ENCODE measurements around the gene SRP9.
"Not testable (repeated sequence)": the region's sequence is repeated elsewhere in the genome, so short reads cannot be mapped to it uniquely, and the experiment has no call there.

The SRP9 gene

DNA sequence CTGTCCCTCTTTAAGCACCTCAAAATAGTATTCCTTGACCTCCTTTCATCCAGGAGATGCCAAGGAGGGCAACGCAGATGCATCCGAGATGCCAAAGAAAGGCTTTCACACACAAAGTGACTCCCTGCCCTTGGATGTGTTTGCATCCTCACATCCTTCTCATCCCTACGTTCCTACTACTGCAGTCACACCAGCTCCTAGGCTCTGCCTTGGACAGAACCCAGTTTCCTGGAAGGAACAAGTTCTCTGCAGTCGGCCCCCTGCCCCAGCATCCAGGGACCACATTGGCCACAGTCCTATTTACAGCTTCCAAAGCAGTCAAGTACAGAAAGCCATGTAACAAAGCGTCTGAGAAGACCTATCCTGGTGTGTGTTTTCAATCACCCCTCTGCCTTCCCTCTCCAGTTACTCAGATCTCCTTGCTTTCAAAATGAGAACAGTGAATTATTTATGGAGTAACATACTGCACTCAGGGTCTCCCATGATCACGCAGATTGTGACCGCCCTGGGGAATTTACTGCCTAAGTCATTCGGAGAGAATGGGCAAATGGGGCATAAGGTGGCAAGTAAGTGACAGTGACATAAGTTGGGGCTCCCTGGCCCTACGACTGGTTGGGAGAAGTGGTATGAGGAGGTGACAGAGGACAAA lies 21.8 kb upstream of the SRP9 start:
- DNase-seq (ENCODE audit: low spot score): no peak

DNA sequence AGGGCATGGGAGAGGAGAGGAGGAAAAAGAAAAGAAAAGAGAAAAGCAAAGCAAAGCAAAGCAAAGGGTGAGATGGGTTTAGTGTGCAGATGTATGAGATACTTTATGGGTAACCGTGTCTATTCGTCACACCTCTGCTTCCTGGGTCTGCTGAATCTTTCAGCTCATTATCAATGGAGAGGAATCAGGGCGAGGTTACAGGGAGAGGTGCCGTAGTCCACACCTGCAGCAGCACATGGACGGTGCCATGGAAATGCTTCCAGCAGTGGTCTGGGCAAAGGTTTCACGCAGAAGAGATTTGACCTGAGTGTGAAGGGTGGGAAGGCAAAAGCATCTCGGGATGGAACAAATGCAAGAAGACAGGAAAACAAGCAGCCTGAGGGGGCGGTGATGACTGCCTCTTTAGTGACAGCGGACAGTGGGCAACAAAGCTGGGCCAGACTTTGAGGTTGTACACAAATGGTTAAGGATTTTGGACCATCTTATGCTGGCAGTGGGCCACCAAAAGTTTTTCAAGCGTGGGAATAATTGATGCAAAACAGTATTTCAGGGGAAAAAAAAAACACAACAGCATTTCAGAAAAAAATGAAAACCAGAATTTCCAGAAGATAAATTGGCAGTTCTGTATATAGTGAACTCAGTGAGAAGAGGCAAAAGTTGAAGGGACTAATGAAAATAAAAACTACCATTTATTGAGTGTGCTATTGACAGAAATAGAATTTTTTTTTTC lies 19.5 kb upstream of the SRP9 start:
- no peak for DNase-seq (ENCODE audit: low spot score)

DNA sequence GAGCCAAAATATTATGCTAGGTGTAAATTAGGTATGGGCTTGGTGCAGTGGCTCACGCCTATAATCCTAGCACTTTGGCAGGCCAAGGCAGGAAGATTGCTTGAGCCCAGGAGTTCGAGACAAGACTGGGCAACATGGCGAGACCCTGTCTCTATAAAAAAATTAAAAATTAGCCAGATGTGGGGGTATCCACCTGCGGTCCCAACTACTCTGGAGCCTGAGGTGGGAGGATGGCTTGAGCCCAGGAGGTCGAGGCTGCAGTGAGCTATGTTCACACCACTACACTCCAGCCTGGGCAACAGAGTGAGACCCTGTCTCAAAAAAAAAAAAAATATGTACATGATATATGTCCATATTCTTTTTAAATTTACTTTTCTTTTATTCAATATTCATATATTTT lies 17.7 kb upstream of the SRP9 start:
- DNase-seq (ENCODE audit: low spot score): not testable (repeated sequence)

GRCh38 chr1:225760531-225760930 lies 17.1 kb upstream of the SRP9 start:
- DNase-seq (ENCODE audit: low spot score): no peak

DNA sequence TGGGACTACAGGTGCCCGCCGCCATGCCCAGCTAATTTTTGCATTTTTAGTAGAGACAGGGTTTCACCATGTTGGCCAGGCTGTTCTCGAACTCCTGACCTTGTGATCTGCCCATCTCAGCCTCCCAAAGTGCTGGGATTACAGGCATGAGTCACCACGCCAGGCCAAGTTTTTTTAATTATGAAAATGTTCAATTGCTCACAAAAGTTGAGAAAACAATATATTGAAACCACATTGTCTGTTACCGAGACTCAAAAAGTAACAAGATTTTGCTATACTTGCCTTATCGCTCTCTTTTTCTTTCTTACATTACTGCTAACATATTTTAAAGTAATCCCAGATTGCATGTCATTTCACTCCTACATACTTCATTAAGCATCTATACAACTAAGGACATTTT lies 16.2 kb upstream of the SRP9 start:
- not testable (repeated sequence) for DNase-seq (ENCODE audit: low spot score)

DNA sequence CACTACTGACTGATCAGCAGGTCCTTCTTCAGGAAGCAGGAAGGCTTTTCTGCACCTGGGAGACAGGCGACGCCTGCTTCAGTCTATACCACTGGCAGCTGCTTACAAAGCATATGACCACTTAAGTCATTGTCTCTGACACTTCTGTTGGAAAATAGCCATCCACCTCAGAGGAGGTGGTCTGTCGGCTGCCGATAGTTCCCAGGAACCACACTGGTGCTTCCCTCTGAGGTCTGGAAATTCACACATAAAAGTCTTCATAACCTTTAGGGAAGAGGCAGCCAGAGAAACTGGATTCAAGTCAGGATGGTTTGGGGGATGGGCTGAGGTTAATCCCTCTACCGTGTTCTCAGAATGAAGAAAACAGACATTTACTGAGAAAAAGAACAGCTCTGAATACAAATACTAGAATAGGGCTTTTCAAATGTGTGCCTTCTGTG lies 15.6 kb upstream of the SRP9 start:
- DNase-seq (ENCODE audit: low spot score): no peak

- no peak for DNase-seq (ENCODE audit: low spot score)
Observed at GRCh38 chr1:225762444-225762843, 15.2 kb upstream of the SRP9 start.

GRCh38 chr1:225763716-225764548 lies 13.7 kb upstream of the SRP9 start:
- peak; percentile 31 for DNase-seq (ENCODE audit: low spot score)

- no peak for DNase-seq (ENCODE audit: low spot score)
Observed at GRCh38 chr1:225765982-225766674, 11.5 kb upstream of the SRP9 start.

- DNase-seq (ENCODE audit: low spot score): peak; percentile 67
Observed at GRCh38 chr1:225766967-225767633, 10.5 kb upstream of the SRP9 start.

DNA sequence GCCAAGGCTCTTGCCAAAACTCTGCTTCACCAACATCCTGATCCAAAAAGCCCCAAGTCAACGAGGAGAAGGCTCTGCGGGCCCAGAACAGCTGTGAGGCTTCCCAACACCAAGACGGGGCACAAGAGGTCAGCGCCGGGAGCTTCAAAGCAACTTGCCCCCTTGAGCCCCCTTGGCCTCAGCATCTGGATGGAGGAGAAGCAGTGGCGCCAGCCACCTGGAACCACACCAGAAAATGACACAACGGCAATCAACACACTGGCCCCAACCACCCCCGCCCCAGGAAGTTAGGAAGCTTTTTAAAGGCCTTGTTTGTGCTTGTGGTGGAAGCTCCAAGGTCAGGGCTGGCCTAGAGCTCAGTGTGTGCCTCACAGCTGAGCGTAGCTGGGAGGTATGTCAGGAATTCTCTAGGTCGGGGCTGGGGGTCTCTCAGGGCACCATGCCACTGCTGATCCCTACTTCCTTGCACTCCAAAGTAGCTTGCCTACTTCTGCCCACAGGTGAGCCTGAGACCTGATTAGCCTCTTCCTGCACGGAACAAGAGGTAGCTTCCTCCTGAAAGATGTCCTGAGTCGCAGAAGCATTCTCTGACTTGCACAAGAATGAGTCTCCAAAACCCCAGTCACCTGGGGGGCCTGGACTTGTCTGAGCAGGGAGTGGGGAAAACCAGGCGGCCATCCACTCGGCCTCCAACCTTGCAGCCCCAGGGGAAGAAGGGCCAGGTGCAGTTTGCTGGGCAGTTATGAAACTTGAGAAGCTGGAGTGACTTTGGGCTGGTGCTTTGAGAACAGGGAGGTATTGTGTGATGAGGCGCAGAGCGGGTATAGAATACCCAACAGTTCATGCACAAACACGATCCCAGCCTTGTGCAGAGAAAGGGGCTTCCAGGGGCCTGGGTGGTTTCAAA lies 9.7 kb upstream of the SRP9 start:
- DNase-seq (ENCODE audit: low spot score): no peak

- DNase-seq (ENCODE audit: low spot score): no peak
Observed at GRCh38 chr1:225768662-225769426, 8.8 kb upstream of the SRP9 start.

DNA sequence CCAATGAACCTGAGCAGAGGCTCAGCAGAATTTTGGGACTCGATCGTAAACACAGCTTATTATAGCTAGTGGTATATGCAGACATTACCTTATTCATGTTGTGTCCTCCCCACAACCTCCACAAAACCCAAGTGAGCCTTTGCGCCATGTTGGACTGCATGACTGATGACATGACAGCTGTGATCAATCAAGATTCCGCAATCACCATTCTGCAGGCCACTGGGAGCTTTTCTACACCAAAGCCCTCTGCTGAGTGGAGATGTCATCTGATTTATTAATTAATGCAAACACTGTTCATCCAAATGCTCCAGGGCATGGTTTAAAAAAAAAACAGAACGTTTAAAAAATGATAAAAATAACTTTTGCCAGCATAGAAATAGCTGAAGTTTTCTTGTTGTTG lies 7.9 kb upstream of the SRP9 start:
- DNase-seq (ENCODE audit: low spot score): no peak

DNA sequence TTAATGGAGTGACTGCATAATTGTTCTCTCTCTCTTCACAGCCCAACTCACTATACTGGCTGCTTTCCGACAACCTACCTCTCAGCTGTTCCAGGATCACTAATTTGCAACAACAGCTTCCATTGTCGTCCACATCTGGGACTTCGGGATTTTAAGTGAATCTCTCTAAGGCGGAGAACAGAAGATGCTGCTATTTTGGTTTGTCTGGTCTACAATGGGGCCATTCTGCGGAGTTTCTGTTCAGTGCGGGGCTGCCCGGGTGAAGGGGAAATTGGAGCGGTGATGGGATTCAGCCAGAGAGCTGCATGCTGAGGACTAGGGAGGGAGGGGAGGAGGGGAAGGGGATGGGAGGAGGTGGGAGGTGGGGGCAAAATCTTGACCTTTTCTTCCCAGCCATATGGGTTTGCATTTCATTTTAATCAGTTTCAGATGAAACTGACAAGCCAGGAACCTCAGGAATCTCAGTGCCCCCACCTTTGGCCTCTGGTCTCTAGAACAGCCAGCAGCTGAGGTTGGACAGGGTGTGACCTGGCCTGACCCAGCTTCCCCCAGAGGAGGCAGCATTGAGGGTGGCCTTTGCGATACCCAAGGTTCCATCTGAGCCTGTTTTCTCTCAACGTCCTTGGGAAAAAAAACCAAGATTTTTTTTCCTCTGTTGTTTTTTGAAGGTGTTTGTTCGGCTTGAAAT lies 6.9 kb upstream of the SRP9 start:
- no peak for DNase-seq (ENCODE audit: low spot score)

GRCh38 chr1:225771661-225772322 lies 5.8 kb upstream of the SRP9 start:
- DNase-seq (ENCODE audit: low spot score): no peak

DNA sequence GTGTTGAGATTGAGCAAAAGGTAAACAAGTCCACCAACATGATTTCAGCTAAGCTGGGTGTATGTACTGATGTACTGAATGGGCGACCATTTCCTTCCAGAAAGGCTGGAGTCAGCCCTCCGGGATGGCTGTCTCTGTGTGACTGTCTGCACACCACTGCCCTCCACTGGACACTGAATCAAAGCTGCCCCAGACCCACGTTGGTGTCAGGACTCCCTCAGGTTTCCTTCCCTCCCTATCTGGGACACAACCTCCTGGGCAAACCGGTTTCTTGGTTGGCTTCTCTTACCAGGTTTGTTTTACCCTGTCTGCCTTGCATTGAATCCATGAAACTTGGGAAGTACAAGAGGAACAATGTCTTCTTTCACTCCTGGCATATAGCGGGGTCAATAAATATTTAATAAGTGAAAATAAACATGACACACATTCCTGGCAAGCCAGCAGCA lies 5.3 kb upstream of the SRP9 start:
- DNase-seq (ENCODE audit: low spot score): peak; percentile 84

DNA sequence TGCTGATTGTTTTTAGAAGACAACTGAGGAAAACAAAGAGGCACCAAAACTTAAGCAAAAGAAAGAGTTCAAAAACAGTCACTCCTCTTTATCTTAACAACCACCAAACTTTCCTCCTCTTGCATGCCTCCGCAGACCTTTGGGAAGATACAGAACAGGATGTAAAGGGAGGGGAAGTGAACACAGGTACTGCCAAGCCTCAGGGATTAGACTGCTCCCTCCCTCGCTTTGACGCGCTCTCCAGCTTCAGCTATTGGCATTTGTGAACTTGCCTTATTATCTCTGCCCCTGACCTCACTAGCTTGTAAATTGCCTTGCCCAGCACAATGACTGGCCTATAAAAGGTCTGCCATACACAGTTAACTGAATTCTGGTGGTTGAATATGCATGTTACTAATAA lies 4.8 kb upstream of the SRP9 start:
- DNase-seq (ENCODE audit: low spot score): no peak

GRCh38 chr1:225774281-225775147 lies 3.1 kb upstream of the SRP9 start:
- no peak for DNase-seq (ENCODE audit: low spot score)

Data from cerebellar cortex (tissue), 1 donor.